ENCODE results near the gene ADAMTSL2. TPM values are rescaled to one million over a fixed set of nuclear protein-coding genes. Genes with fewer than 3 reads are reported as not detected.

ADAMTSL2 gene
- total and polyA plus RNA-seq, 9 donors = 0.27 to 18.5 (median 1.9) TPM

DNA sequence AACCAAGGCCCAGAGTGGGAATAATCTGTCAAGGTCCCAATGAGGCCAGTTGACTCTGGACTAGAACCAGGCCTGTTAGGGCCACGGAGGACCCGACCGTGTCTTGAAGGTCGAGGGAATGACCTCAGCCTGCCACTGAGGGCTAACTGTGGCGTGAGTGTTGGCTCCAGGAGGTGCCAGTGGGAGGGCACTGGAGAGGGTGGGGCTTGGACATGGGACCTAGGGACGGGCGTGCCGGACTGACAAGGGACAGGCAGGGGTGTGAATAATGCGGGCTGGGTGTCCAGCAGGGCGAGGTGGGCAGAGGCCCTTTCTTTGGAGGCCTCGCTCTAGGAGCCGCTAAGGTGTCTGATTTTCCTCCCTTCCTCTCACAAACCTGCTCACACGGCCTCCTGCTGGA is 7.5 kb downstream of the ADAMTSL2 start:
- Histone ChIP-seq H3K27ac (no peak overlapping the region), H3K9me3 (no peaks in the 10 kb centered on the region), H3K27me3 (no peaks in the 10 kb centered on the region), H3K36me3 (no peaks in the 10 kb centered on the region), H3K4me1 (ENCODE audit: insufficient read depth) (peaks cover 9% of the 10 kb centered on the region), H3K4me3 (no peak overlapping the region)
- no peak for DNase-seq
- intact Hi-C loops (cut with DNase I) = no loop called here
- TF ChIP-seq CTCF (IDR thresholded peaks at IDR 0.05) = no peak
- TF ChIP-seq POLR2A (IDR thresholded peaks at IDR 0.05) = no peak
- 94 to 95% (median 95%) methylated on average over 13 of the region's 13 CpGs for WGBS, 3 donors

DNA sequence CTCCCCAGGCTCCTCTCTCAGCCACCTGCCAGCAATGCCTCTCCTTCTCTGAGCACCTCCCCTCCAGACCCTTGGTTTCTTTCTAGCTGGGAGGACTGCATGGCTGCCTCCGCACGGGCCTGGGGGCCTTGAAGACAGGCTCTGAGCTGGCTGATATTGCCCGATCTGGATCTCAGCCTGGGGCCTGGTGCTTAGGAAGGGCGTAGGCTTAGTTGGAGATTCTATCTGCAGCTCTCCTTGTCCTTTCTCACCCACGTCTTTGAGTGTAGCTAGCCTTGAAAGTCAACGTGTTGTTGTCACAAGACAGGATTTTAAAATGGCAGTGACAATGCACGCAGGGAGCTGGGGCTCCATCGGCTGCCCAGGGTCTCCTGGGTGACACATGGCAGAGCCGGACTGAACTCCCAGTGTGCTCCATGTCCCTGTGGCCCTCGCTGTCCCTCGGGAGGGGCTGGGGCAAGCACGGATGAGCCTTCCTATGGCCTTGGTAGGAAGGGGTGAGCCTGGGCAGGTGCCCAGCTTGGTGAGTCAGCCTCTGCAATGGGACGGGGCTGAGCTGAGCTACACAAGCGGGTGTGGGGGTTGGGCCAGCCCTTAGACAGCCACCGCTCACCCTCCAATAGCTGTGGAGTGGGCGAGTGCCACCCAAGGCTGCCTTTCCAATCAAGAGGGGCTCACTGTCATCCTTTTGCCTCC is 9.4 kb downstream of the ADAMTSL2 start:
- Histone ChIP-seq H3K27me3 (no peaks in the 10 kb centered on the region), H3K4me3 (no peak overlapping the region), H3K27ac (no peak overlapping the region), H3K36me3 (no peaks in the 10 kb centered on the region), H3K4me1 (ENCODE audit: insufficient read depth) (peaks cover 9% of the 10 kb centered on the region), H3K9me3 (no peaks in the 10 kb centered on the region)
- intact Hi-C loops (cut with DNase I) = no loop called here
- DNase-seq = no peak
- TF ChIP-seq CTCF (IDR thresholded peaks at IDR 0.05) = no peak
- no peak for TF ChIP-seq EP300 (IDR thresholded peaks at IDR 0.05)
- TF ChIP-seq POLR2A (IDR thresholded peaks at IDR 0.05) = no peak
- WGBS, 3 donors = 75 to 95% (median 90%) methylated on average over 16 of the region's 16 CpGs

DNA sequence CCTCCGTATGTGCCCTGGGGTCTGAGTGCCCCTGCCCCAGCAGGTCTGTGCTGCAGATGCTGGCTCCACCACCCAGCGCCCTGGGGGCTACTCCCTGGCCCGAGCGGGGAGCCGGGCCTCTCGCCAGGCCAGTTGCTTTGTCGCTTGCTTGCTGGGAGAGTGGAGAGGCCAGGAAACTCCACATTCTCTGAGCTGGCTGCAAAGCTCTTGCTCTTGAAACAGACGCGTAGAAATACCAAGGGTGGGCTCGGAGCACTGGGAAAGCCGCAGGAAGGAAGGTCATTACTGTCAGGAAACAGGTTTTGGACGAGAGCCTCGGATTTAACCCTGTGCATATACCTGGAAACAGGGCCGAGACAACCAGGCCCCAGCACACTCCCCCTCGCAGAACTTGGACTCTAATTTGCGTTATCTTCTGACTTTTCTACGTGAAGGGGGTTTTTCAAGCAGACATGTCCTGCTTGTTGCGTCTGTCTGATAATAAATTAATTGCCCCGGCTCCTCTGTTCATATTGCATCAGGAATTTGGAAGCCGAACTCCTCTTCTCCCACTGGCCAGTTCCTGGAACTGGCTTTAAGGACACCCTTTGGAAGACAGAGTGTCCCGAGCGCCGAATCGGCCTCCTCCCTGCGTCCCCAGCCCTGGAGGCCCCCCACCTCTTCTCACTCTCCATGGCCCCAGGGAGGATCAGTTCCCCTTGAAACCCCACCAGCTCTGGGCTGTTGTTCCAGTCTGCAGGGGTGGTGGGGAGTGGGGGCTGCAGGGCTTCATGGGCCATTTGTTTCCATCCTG is 11.2 kb downstream of the ADAMTSL2 start:
- Histone ChIP-seq H3K27me3 (no peaks in the 10 kb centered on the region), H3K9me3 (no peaks in the 10 kb centered on the region), H3K27ac (peak overlapping the region in 1 of 2 donors; percentile 15), H3K36me3 (no peaks in the 10 kb centered on the region), H3K4me1 (ENCODE audit: insufficient read depth) (peaks cover 4% of the 10 kb centered on the region), H3K4me3 (no peak overlapping the region)
- no peak for TF ChIP-seq EP300 (IDR thresholded peaks at IDR 0.05)
- TF ChIP-seq POLR2A (IDR thresholded peaks at IDR 0.05) = no peak
- TF ChIP-seq CTCF (IDR thresholded peaks at IDR 0.05) = no peak
- intact Hi-C loops (cut with DNase I) = no loop called here
- peak in 2 of 5 donors; percentile 37 to 65 for DNase-seq
- 19 to 26% (median 23%) methylated on average over 25 of the region's 25 CpGs for WGBS, 3 donors

DNA sequence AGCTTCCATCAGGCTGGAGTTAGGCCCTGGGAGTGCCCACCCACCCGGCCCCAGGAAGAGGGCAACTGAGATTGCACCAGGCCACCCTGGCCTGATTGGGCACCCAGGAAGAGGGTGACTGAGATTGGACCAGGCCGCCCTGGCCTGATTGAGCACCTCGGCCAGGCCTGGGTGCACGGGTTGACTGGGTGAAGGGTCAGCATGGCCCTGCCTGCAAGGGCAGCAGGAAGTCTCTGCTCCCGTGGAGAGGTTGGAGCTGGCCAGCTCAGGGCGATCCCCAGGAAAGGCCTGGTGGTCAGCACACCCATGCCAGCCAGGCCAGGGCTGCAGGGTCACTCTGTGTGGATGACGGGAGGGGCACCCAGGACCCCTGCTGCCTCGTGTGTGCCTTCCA is 11.8 kb downstream of the ADAMTSL2 start:
- intact Hi-C loops (cut with DNase I) = no loop called here
- WGBS, 3 donors = 66 to 83% (median 69%) methylated on average over 6 to 8 of the region's 8 CpGs
- Histone ChIP-seq H3K27me3 (no peaks in the 10 kb centered on the region), H3K4me3 (no peak overlapping the region), H3K4me1 (ENCODE audit: insufficient read depth) (peaks cover 4% of the 10 kb centered on the region), H3K27ac (no peak overlapping the region), H3K36me3 (no peaks in the 10 kb centered on the region), H3K9me3 (no peaks in the 10 kb centered on the region)
- no peak for DNase-seq
- TF ChIP-seq POLR2A (IDR thresholded peaks at IDR 0.05) = no peak
- TF ChIP-seq CTCF (IDR thresholded peaks at IDR 0.05) = no peak
- no peak for TF ChIP-seq EP300 (IDR thresholded peaks at IDR 0.05)

All from ovary (tissue), 9 donors.